Duodenal mucosa (tissue), 2 donors: Measurements from ENCODE around the gene EDARADD.
"Not testable (repeated sequence)": the region's sequence is repeated elsewhere in the genome, so short reads cannot be mapped to it uniquely, and the experiment has no call there.

Source experiments
- H3K27ac ChIP-seq: one replicate; pipeline ENCODE4 v1.7.0; 2013; ENCODE audit warnings: low read depth, low read length
- H3K27me3 ChIP-seq, 2 donors: one replicate each; pipeline ENCODE4 v1.7.0; 2013; ENCODE audit warnings: low read length in 2 of 2, control low read depth in 1 of 2; ENCODE audit not compliant: insufficient read depth in 2 of 2, control insufficient read depth in 1 of 2
- H3K36me3 ChIP-seq, 2 donors: one replicate each; pipeline ENCODE4 v1.7.0; 2013; ENCODE audit warnings: low read length in 2 of 2, control low read depth in 1 of 2; ENCODE audit not compliant: insufficient read depth in 2 of 2, control insufficient read depth in 1 of 2
- H3K4me1 ChIP-seq, 2 donors: one replicate each; pipeline ENCODE4 v1.7.0; 2013; ENCODE audit warnings: low read length in 2 of 2, control low read depth in 1 of 2; ENCODE audit not compliant: insufficient read depth in 2 of 2, control insufficient read depth in 1 of 2
- H3K4me3 ChIP-seq, 2 donors: one replicate each; pipeline ENCODE4 v1.7.0; 2013; ENCODE audit warnings: low read length in 2 of 2, low read depth in 1 of 2
- H3K9ac ChIP-seq, 2 donors: one replicate each; pipeline ENCODE4 v1.7.0; 2013; ENCODE audit warnings: low read length in 2 of 2, low read depth in 1 of 2
- H3K9me3 ChIP-seq, 2 donors: one replicate each; pipeline ENCODE4 v1.7.0; 2013; ENCODE audit warnings: low read length in 2 of 2, control low read depth in 1 of 2; ENCODE audit not compliant: control insufficient read depth in 1 of 2

The EDARADD gene

GRCh38 chr1:236476019-236476418 lies 81.9 kb downstream of the EDARADD start:
- Histone ChIP-seq H3K36me3 (no peaks in the 10 kb centered on the region), H3K27me3 (no peaks in the 10 kb centered on the region), H3K9ac (no peak overlapping the region), H3K9me3 (no peaks in the 10 kb centered on the region), H3K4me3 (no peak overlapping the region), H3K4me1 (peaks cover 0 to 1% of the 10 kb centered on the region in 2 donors), H3K27ac (no peak overlapping the region)

- no peak overlapping the region for H3K4me3 ChIP-seq
- H3K27ac ChIP-seq: no peak overlapping the region
- H3K9ac ChIP-seq: no peak overlapping the region
- H3K9me3 ChIP-seq: no peaks in the 10 kb centered on the region
- H3K4me1 ChIP-seq: peaks cover 0 to 5% of the 10 kb centered on the region in 2 donors
- H3K36me3 ChIP-seq: no peaks in the 10 kb centered on the region
- no peaks in the 10 kb centered on the region for H3K27me3 ChIP-seq
Measured at GRCh38 chr1:236480758-236481436, 86.8 kb downstream of the EDARADD start.

- Histone ChIP-seq H3K36me3 (no peaks in the 10 kb centered on the region), H3K27ac (no peak overlapping the region), H3K4me3 (no peak overlapping the region), H3K4me1 (peaks cover 0 to 5% of the 10 kb centered on the region in 2 donors), H3K9me3 (no peaks in the 10 kb centered on the region), H3K27me3 (no peaks in the 10 kb centered on the region), H3K9ac (no peak overlapping the region)
Measured at GRCh38 chr1:236484310-236484971, 90.4 kb downstream of the EDARADD start.

- Histone ChIP-seq H3K9ac (no peak overlapping the region), H3K4me1 (no peaks in the 10 kb centered on the region), H3K9me3 (no peaks in the 10 kb centered on the region), H3K27ac (no peak overlapping the region), H3K27me3 (no peaks in the 10 kb centered on the region), H3K4me3 (no peak overlapping the region), H3K36me3 (no peaks in the 10 kb centered on the region)
Measured at GRCh38 chr1:236486356-236487002, 92.4 kb downstream of the EDARADD start.

GRCh38 chr1:236489161-236489560 lies 95.1 kb downstream of the EDARADD start:
- H3K27ac ChIP-seq, H3K4me1 ChIP-seq, H3K27me3 ChIP-seq, H3K9ac ChIP-seq, H3K36me3 ChIP-seq, H3K4me3 ChIP-seq, H3K9me3 ChIP-seq: not testable (repeated sequence)

- H3K27ac ChIP-seq: no peak overlapping the region
Measured at GRCh38 chr1:236489710-236490377, 95.8 kb downstream of the EDARADD start.

GRCh38 chr1:236491469-236492136 lies 97.5 kb downstream of the EDARADD start:
- no peaks in the 10 kb centered on the region for H3K4me1 ChIP-seq
- H3K9ac ChIP-seq: no peak overlapping the region
- H3K36me3 ChIP-seq: no peaks in the 10 kb centered on the region
- H3K9me3 ChIP-seq: no peaks in the 10 kb centered on the region
- no peak overlapping the region for H3K4me3 ChIP-seq
- no peaks in the 10 kb centered on the region for H3K27me3 ChIP-seq
- H3K27ac ChIP-seq: no peak overlapping the region

More at GRCh38 chr1:236489710-236490377, 95.8 kb downstream of the EDARADD start:
- Histone ChIP-seq H3K36me3 (no peaks in the 10 kb centered on the region), H3K27me3 (no peaks in the 10 kb centered on the region), H3K4me3 (no peak overlapping the region), H3K9ac (no peak overlapping the region), H3K9me3 (no peaks in the 10 kb centered on the region), H3K4me1 (no peaks in the 10 kb centered on the region)

- Histone ChIP-seq H3K27me3 (no peaks in the 10 kb centered on the region), H3K4me3 (no peak overlapping the region), H3K9ac (no peak overlapping the region), H3K27ac (no peak overlapping the region), H3K4me1 (no peaks in the 10 kb centered on the region), H3K9me3 (no peaks in the 10 kb centered on the region), H3K36me3 (no peaks in the 10 kb centered on the region)
Measured at GRCh38 chr1:236492378-236492777, 98.3 kb downstream of the EDARADD start.

- no peaks in the 10 kb centered on the region for H3K27me3 ChIP-seq
- H3K27ac ChIP-seq: no peak overlapping the region
- H3K9me3 ChIP-seq: no peaks in the 10 kb centered on the region
Measured at GRCh38 chr1:236494082-236494481, 100.0 kb downstream of the EDARADD start.

More at GRCh38 chr1:236494082-236494481, 100.0 kb downstream of the EDARADD start:
- Histone ChIP-seq H3K4me3 (no peak overlapping the region), H3K9ac (no peak overlapping the region), H3K4me1 (no peaks in the 10 kb centered on the region), H3K36me3 (no peaks in the 10 kb centered on the region)
